Neural crest cell (in vitro differentiated cells): ENCODE data around the gene ZFP57. TPM values are rescaled to one million over a fixed set of nuclear protein-coding genes. Genes with fewer than 3 reads are reported as not detected.
"Not testable (repeated sequence)": the region's sequence is repeated elsewhere in the genome, so short reads cannot be mapped to it uniquely, and the experiment has no call there.

Experiments
- DNase-seq: peaks from one replicate; pipeline ENCODE4 v3.0.0; 2021; ENCODE audit warnings: low read depth, mixed read lengths, low spot score
- H3K27ac Mint-ChIP-seq: one replicate; pipeline ENCODE4 v1.8.0; 2021; ENCODE audit warnings: mild to moderate bottlenecking, mixed read lengths; ENCODE audit not compliant: unreplicated experiment
- H3K27me3 Mint-ChIP-seq: 2 replicates; pipeline ENCODE4 v1.8.0; 2021; ENCODE audit warnings: low read depth, mild to moderate bottlenecking, mixed read lengths
- H3K36me3 Mint-ChIP-seq: 2 replicates; pipeline ENCODE4 v1.8.0; 2021; ENCODE audit warnings: low read depth, mild to moderate bottlenecking, mixed read lengths
- H3K4me1 Mint-ChIP-seq: 2 replicates; pipeline ENCODE4 v1.8.0; 2021; ENCODE audit warnings: mixed read lengths
- H3K4me3 Mint-ChIP-seq: one replicate; pipeline ENCODE4 v1.8.0; 2021; ENCODE audit warnings: mild to moderate bottlenecking, mixed read lengths
- H3K9me3 Mint-ChIP-seq: 2 replicates; pipeline ENCODE4 v1.8.0; 2021; ENCODE audit warnings: mixed read lengths
- total RNA-seq: library from RNA; stranded (reverse); gene quantifications from 2 replicates; pipeline ENCODE4 v1.2.1, GENCODE V29; 2021
- TF ChIP-seq, protein P1 (sequence below): fragments of 200-600 bp; sonication (generic); conservative IDR thresholded peaks from 2 replicates; pipeline ENCODE4 v1.5.0; 2021; ENCODE audit warnings: antibody characterized with exemption, mild to moderate bottlenecking

Gene ZFP57
- total RNA-seq, 1 donor from 2014 or later, result not detected

DNA sequence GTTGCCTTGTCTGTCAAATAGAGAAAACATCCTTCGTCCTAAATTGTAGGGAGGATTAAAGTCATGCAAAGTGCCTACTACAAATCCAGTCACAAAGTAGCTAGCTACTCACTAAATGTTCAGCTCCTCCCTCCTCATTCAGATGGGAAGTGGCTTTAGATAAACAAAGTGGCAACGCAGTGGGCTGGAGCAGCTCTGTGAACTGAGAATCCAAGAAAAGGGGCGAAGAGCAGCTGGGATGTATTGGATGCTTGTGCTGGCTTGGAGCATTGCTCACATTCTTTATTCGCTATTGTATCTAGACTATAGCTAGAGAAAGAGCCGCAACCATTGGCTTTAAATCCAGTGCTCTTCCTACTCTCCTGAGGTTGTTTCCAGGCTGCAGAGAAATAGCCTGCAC is 13.8 kb downstream of the ZFP57 start:
- Mint-ChIP-seq H3K36me3 (no peaks in the 10 kb centered on the region), H3K27me3 (peaks cover 47% of the 10 kb centered on the region), H3K27ac (no peak overlapping the region), H3K4me3 (no peak overlapping the region), H3K4me1 (peaks cover 27% of the 10 kb centered on the region), H3K9me3 (no peaks in the 10 kb centered on the region)
- TF ChIP-seq, protein P1, sequence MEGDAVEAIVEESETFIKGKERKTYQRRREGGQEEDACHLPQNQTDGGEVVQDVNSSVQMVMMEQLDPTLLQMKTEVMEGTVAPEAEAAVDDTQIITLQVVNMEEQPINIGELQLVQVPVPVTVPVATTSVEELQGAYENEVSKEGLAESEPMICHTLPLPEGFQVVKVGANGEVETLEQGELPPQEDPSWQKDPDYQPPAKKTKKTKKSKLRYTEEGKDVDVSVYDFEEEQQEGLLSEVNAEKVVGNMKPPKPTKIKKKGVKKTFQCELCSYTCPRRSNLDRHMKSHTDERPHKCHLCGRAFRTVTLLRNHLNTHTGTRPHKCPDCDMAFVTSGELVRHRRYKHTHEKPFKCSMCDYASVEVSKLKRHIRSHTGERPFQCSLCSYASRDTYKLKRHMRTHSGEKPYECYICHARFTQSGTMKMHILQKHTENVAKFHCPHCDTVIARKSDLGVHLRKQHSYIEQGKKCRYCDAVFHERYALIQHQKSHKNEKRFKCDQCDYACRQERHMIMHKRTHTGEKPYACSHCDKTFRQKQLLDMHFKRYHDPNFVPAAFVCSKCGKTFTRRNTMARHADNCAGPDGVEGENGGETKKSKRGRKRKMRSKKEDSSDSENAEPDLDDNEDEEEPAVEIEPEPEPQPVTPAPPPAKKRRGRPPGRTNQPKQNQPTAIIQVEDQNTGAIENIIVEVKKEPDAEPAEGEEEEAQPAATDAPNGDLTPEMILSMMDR, result no peak
- DNase-seq, result no peak

DNA sequence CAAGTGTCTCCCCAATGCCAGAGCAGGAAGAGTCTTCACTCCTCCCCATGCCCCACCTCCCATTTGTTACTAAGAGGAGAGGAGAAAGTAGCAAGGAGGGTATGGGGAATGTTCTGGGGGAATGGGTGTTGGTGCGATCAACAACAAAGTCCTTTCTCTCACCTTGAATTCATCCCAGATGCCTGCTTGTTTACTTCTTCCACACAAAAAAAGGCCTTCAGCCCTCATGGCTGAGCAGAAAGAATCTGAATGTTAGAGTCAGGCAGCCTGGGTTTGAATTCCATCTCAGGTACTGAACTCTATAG is 14.2 kb downstream of the ZFP57 start:
- no peaks in the 10 kb centered on the region for H3K9me3 Mint-ChIP-seq
- H3K36me3 Mint-ChIP-seq, result no peaks in the 10 kb centered on the region
- no peak overlapping the region for H3K27ac Mint-ChIP-seq
- TF ChIP-seq, protein P1, result no peak
- H3K4me1 Mint-ChIP-seq, result peaks cover 31% of the 10 kb centered on the region
- peaks cover 50% of the 10 kb centered on the region for H3K27me3 Mint-ChIP-seq
- no peak overlapping the region for H3K4me3 Mint-ChIP-seq
- DNase-seq, result no peak

DNA sequence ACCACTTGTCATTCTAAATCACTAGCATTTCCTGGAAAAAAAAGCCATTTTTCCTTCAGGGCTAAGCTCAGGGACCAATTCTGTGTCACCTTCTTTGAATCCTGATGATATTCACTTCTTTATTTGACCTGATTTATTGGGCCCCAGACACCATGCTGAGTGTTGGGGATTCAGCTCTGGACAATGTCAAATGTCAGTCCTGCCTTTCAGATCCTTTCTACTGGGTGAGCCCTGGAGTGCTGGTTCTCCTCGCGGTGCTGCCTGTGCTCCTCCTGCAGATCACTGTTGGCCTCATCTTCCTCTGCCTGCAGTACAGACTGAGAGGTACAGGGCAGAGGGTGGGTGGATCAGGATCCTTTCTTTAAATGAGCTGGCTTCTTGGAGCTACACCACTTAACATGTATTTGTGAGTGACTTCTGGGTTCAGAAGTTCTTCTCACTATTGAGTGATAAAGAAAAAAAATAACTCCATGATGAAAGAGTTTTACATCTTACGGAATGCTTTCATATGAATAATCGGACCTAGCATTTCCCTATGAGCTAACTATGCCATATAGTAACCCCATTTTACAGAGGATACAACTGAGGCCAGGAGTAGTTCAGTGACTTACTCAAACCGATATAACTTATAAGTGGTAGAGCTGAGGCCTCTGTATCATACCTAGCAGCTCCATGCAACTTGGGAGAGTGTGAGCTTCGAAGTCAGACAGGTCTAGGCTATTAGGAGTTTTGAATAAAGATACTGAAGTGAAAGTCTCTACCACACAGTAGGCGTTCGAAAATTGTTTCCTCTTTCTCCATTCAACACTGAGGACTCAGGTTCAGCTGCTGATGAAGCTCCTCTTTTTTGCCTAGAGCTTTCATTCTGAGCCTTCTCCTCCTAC is 14.8 kb downstream of the ZFP57 start:
- Mint-ChIP-seq H3K36me3 (no peaks in the 10 kb centered on the region), H3K4me3 (no peak overlapping the region), H3K27me3 (peaks cover 49% of the 10 kb centered on the region), H3K9me3 (no peaks in the 10 kb centered on the region), H3K27ac (no peak overlapping the region), H3K4me1 (peaks cover 37% of the 10 kb centered on the region)
- DNase-seq, result no peak
- TF ChIP-seq, protein P1, result no peak

DNA sequence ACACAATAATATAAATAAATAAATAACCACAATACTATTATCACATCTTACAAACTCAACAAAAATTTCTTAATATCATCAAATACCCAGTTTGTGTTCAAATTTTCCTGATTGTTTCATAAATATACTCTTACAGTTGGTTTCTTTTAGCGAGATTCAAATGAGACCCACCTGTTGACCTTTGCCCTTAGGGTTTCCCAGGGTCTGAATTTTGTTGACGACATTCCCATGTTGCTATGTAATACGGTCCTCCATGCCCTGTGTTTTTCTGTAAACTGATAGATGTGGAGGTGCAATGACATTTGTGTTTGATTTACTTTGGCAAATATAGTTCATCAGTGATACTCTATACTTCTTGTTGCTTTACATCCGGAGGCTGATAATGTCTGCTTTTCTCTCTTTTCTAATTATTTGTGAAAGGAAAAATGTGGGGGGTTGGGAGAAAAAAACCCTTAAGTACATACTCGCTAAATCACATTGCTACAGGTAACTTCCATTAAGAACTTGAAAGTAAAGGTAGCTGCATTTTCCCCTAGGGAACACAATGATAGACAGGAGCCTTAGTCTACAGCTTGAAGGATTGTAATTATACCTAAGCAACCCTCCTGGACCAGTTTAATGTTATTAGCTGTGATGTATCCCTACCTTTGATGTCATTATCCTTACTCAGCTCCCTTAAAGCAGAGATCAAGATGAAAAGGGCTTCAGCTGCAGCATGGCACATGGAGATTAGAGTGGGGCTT is 17.5 kb downstream of the ZFP57 start:
- H3K27ac Mint-ChIP-seq, result no peak overlapping the region
- no peak for DNase-seq
- no peak overlapping the region for H3K4me3 Mint-ChIP-seq
- no peaks in the 10 kb centered on the region for H3K36me3 Mint-ChIP-seq
- TF ChIP-seq, protein P1, result no peak
- H3K27me3 Mint-ChIP-seq, result peaks cover 42% of the 10 kb centered on the region
- H3K9me3 Mint-ChIP-seq, result no peaks in the 10 kb centered on the region
- peaks cover 41% of the 10 kb centered on the region for H3K4me1 Mint-ChIP-seq

DNA sequence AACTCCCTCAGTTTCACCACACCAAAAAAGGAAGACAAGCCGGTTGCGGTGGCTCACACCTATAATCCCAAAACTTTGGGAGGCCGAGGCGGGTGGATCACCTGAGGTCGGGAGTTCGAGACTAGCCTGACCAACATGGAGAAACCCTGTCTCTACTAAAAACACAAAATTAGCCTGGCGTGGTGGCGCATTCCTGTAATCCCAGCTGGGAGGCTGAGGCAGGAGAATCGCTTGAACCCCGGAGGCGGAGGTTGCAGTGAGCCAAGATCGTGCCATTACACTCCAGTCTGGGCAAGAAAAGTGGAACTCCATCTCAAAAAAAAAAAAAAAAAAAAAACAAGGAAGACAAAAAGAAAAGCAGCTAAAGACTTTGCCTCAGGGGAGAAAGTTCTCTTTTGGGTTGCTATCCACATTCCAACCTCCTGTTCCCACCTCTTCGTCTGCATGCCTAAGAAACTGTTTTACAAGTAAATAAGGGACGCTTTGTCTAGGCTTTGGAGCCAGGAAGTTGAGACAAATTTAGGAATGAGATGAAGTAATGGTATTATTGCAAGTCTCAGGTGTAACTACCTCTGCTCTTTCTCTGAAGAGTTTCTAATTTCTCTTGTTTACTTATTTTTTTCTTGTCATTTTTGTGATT is 19.3 kb downstream of the ZFP57 start:
- H3K9me3 Mint-ChIP-seq, H3K27ac Mint-ChIP-seq, H3K4me3 Mint-ChIP-seq, H3K36me3 Mint-ChIP-seq, DNase-seq: not testable (repeated sequence)
- Mint-ChIP-seq H3K27me3 (peaks cover 33% of the 10 kb centered on the region), H3K4me1 (peaks cover 29% of the 10 kb centered on the region)

DNA sequence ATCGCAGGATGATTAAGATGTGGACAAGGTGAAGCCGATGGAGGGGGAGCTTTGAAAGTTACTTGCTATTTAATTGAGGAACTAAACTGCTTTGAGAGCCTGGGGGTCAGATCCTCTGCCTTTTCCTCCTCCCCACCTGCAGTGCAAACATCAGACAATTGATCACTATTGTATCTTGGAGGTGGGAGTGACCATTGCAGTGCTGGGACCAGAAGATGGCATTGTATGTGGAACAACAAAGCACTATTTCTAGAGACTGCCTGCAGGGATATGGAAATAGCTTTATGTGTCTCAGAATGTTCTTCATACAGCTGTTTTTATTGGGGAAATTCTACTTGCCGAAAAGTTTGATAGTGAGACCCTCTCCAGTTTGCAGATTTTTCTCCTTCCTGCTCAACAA is 19.9 kb downstream of the ZFP57 start:
- TF ChIP-seq, protein P1, result no peak
- Mint-ChIP-seq H3K27ac (no peak overlapping the region), H3K4me3 (no peak overlapping the region), H3K27me3 (peaks cover 30% of the 10 kb centered on the region), H3K9me3 (no peaks in the 10 kb centered on the region), H3K4me1 (peaks cover 25% of the 10 kb centered on the region), H3K36me3 (no peaks in the 10 kb centered on the region)
- no peak for DNase-seq
